Measurements from ENCODE around the gene CCNQ.

Gene CCNQ

DNA sequence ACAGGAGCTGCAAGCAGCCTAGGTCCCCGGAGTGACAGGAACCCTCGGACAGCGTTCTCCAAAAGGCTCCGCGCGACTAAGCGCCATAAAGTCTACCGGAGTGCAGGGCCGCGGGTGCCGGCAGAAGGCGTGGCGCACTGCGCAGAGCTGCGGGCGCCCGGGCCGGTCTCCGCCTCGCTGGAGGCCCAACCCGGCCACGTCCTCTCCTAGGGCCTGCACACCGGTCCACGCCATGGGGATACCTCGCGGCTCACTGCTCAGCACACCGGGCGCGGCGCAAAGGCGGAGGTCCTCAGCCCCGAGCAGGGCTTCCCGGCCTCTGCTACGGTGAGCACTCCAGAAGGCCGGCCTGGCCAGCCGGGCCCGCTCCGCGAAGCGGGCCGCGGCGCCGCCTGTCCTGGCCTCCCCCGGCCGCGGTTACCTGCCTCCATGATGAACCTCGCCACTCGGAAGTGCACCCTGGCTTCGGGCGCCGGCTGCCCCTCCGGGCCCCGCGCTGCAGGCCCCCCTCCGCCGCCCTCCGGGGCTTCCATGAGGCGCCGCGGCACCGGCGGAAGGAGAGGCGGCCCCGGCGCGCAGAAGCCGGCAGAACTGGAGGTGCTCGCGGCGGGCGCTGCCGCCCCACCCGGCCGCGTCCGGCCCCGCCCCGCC is at the start of gene CCNQ:
Gene CCNQ, minus strand, starts transcription at position 599 of the 651 bp plus-strand sequence. Its CDS starts 66 bp downstream, at position 533.
- no peak for TF ChIP-seq CTCF (IDR thresholded peaks at IDR 0.05; ENCODE audit: insufficient read depth, low read depth, low read length, missing control alignments)
- DNase-seq (ENCODE audit: low read depth), result peak; percentile 36
- peak within 1 kb of the TSS; percentile 66 for H3K4me3 ChIP-seq (ENCODE audit: low read length)

GRCh38 chrX:153647461-153648357 is 48.8 kb upstream of the CCNQ start:
- TF ChIP-seq CTCF (IDR thresholded peaks at IDR 0.05; ENCODE audit: insufficient read depth, low read depth, low read length, missing control alignments), result no peak
- no peak for DNase-seq (ENCODE audit: low read depth)
- no peak overlapping the region for H3K4me3 ChIP-seq (ENCODE audit: low read length)

DNA sequence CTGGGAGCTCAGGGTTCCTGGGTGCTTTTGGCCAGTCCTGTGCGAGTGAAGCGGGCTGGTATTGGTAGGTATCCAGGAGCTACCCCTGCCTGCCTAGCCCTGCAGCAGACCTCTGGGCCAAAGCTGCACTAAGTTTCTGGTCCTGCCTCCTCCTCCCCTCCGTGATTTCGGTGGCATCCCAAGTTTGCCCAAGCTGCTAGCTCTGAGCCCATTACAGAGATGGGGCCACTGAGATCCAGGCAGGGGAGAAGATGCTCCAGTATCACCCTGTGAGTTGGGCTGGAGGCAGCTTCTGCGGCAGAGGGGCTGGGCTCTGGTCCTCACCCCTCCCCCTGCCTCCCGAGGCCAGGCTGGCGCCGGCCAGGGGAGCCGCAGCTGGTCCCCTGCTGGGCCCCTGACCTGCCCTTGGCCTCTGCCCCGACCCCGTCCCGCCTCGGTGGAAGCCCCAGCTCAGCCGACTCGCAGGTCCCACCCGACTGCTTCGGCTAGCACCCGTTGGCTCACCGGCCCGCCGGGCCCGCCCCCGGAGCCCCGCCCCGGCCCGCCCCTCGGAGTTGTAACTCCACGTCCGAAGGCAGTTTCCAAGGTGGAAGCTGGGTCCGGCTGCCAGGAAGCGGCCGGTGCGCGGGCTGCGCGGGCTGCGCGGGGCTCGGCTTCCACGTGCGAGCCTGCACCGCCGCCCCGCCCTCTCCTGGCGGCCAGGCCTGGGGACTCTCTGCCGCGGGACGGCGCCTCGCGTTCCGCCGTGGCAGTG is 47.9 kb upstream of the CCNQ start, which contains the start of gene DUSP9:
Gene DUSP9, plus strand, starts transcription at position 584 of the 754 bp plus-strand sequence. CDS start 751 bp downstream, outside the sequence.
- no peak within 1 kb of the TSS for H3K4me3 ChIP-seq (ENCODE audit: low read length)
- peak; percentile 53 for DNase-seq (ENCODE audit: low read depth)
- no peak for TF ChIP-seq CTCF (IDR thresholded peaks at IDR 0.05; ENCODE audit: insufficient read depth, low read depth, low read length, missing control alignments)

DNA sequence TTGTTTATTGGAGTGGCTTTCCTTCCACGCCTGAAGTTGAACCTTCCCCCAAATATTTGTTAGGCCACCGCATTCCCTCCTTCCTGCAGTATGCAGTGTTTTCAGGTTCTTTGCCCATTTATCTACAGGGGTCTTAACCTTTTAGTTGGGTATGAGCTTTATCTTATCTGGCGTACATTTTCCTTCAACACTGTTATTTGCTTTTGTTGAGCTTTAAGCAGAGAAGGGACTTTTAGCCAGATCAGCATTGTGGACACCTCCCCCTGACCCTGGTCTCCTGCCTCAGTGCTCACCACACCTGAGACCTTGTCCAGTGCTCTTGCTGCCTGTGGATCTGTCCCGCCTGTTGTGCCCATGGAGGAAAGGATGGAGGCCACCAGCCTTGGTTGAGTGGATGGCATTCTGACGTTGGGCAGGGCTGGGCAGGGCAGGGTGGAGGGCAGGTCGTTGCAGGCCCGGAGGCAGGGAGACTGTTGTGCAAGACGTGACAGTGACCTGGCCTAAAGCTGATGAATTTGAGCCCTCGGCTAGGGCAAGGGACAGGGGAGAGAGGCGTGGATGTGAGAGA is 47.1 kb upstream of the CCNQ start:
- no peak for TF ChIP-seq CTCF (IDR thresholded peaks at IDR 0.05; ENCODE audit: insufficient read depth, low read depth, low read length, missing control alignments)
- peak; percentile 44 for DNase-seq (ENCODE audit: low read depth)

DNA sequence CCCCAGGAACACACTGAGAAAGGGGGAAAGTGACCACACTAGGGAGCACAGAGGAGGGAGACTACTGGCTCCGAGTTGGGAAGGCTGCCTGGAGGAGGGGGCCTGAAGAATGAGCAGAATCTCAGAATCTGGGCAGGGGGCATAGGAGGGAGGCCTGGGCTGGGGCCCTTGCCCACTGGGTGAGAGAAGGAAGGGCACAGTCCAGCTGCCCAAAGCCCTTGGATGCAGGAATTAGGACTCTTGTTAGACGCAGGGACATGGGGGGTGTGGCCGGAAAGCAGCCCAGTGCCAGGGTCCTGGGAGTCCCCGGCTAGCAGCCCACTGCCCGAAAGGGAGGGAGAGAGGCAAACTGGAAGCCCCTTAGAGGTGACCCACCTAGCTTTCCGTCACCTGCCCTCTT is 46.2 kb upstream of the CCNQ start:
- H3K4me3 ChIP-seq (ENCODE audit: low read length), result no peak overlapping the region
- no peak for DNase-seq (ENCODE audit: low read depth)
- no peak for TF ChIP-seq CTCF (IDR thresholded peaks at IDR 0.05; ENCODE audit: insufficient read depth, low read depth, low read length, missing control alignments)

More for the DNA sequence above, 47.1 kb upstream of the CCNQ start:
- no peak overlapping the region for H3K4me3 ChIP-seq (ENCODE audit: low read length)

- H3K4me3 ChIP-seq (ENCODE audit: low read length), result no peak overlapping the region
- no peak for DNase-seq (ENCODE audit: low read depth)
- no peak for TF ChIP-seq CTCF (IDR thresholded peaks at IDR 0.05; ENCODE audit: insufficient read depth, low read depth, low read length, missing control alignments)
Observed at GRCh38 chrX:153644356-153645125, 45.6 kb upstream of the CCNQ start.
